Panc1 (cell line): Measurements from ENCODE around the gene FUT8. TPM values are rescaled to one million over a fixed set of nuclear protein-coding genes. Genes with fewer than 3 reads are reported as not detected.

Experiments
- ATAC-seq: fragments of 200-7000 bp; cut with Tn5 transposase; 2 replicates; pipeline ENCODE4 v1.9.1; 2020; ENCODE audit warnings: mild to moderate bottlenecking, moderate library complexity
- BruUV-seq: library from RNA; stranded (reverse); fragments of 400-500 nt; replicated peaks from 2 replicates; lab custom pipeline; 2021; lab: Mats Ljungman, UMichigan
- CTCF ChIA-PET: fragments of 300-600 bp; sonication (Branson Sonifier 250); formaldehyde crosslinking; loops from one replicate; lab custom pipeline; 2022; ENCODE audit warnings: antibody characterized with exemption; lab: Charles Lee
- POLR2A ChIA-PET: fragments of 300-600 bp; sonication (Branson Sonifier 250); formaldehyde crosslinking; loops from one replicate; lab custom pipeline; 2022; ENCODE audit warnings: antibody characterized with exemption; lab: Charles Lee
- DNase-seq: peaks from one replicate; pipeline ENCODE4 v3.0.0-alpha.2; 2010; ENCODE audit warnings: low read depth, low spot score
- H3K27ac ChIP-seq: 2 replicates; pipeline ENCODE4 v1.5.1; 2011; ENCODE audit warnings: mild to moderate bottlenecking, low read length, inconsistent platforms
- H3K27me3 ChIP-seq: fragments of 200-500 bp; sonication (Bioruptor generic); 2 replicates; pipeline ENCODE4 v1.6.0; 2014; ENCODE audit warnings: low read length, inconsistent platforms; ENCODE audit not compliant: control insufficient read depth, insufficient read depth
- H3K36me3 ChIP-seq: fragments of 200-500 bp; sonication (Bioruptor generic); 2 replicates; pipeline ENCODE4 v1.5.1; 2014; ENCODE audit warnings: inconsistent platforms, mild to moderate bottlenecking, low read length, moderate library complexity; ENCODE audit not compliant: control insufficient read depth, insufficient read depth
- H3K4me1 ChIP-seq: 2 replicates; pipeline ENCODE4 v1.5.1; 2011; ENCODE audit warnings: inconsistent platforms, mild to moderate bottlenecking, low read length, moderate library complexity; ENCODE audit not compliant: control insufficient read depth, insufficient read depth
- H3K4me3 ChIP-seq, 2 experiments: 2 replicates each; pipeline ENCODE4 v1.5.1; 2011 to 2012; ENCODE audit warnings: low read depth in 2 of 2, low read length in 2 of 2, mild to moderate bottlenecking in 2 of 2, inconsistent platforms in 1 of 2, moderate library complexity in 1 of 2
- H3K9me3 ChIP-seq: fragments of 200-500 bp; sonication (Bioruptor generic); 2 replicates; pipeline ENCODE4 v1.5.1; 2014; ENCODE audit warnings: low read depth, mild to moderate bottlenecking, inconsistent platforms, low read length, moderate library complexity; ENCODE audit not compliant: control insufficient read depth, insufficient read depth
- POLR2AphosphoS5 ChIP-seq: IDR thresholded peaks from 2 replicates; pipeline ENCODE4 v1.6.1; 2012; ENCODE audit warnings: mild to moderate bottlenecking, low read depth, low read length, moderate library complexity
- SIN3A ChIP-seq: IDR thresholded peaks from 2 replicates; pipeline ENCODE4 v1.6.1; 2012; ENCODE audit warnings: low read depth, mild to moderate bottlenecking, low read length, moderate library complexity, borderline replicate concordance; ENCODE audit not compliant: insufficient read depth
- TCF7L2 ChIP-seq: IDR thresholded peaks from 2 replicates; pipeline ENCODE4 v1.6.1; 2011; ENCODE audit warnings: mild to moderate bottlenecking, low read depth, low read length, inconsistent platforms
- in situ Hi-C: cut with HindIII; loops from 2 replicates; pipeline ENCODE4 v1.10.0; 2016; ENCODE audit warnings: low sequenced_read_pairs, low pct_unique_long_range_greater_than_20kb
- intact Hi-C: fragments of 100-400 bp; cut with micrococcal nuclease; formaldehyde crosslinking; loops from one replicate; pipeline ENCODE4 v1.10.0; 2022; ENCODE audit not compliant: unreplicated experiment
- total RNA-seq: library from RNA; stranded (reverse); gene quantifications from one replicate; pipeline ENCODE4 v1.2.1, GENCODE V29; 2021; ENCODE audit not compliant: unreplicated experiment
- TF ChIP-seq, protein P1 (sequence below): fragments of 450-650 bp; IDR thresholded peaks from 2 replicates; pipeline ENCODE4 v1.5.1; 2017; ENCODE audit warnings: mild to moderate bottlenecking
- TF ChIP-seq, protein P2 (sequence below), 2 experiments: IDR thresholded peaks; 2 replicates each; pipeline ENCODE4 v1.6.1; 2011 to 2012; ENCODE audit warnings: low read depth in 2 of 2, control low read depth in 1 of 2, low read length in 1 of 2, mild to moderate bottlenecking in 1 of 2, moderate library complexity in 1 of 2; ENCODE audit not compliant: insufficient read depth in 1 of 2

Gene FUT8
- total RNA-seq, 1 experiment from 2014 or later = 31.4 TPM

DNA sequence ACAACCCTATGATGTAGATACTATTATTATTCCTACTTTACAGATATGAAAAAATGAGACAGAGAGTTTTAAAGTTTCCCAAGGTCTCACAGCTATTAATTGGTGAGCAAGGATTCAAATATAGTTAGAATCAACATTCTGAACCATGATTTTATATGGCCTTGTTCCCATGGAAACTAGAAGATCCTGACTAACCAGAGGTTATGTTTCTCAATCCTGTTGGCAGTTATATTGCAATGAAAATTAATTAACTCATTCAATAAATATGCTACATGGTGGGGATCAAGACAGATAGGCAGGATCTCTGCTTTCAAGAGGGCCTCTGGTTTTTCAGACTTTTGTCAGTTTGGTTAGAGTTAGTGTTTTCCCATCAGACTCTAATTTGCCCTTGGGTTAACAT is 9.3 kb upstream of the FUT8 start:
- no peaks in the 10 kb centered on the region for H3K4me1 ChIP-seq
- in situ Hi-C loops (no loop called here), intact Hi-C loops (no loop called here)
- ATAC-seq (no peak), DNase-seq (no peak)
- no peak overlapping the region for H3K4me3 ChIP-seq
- POLR2A ChIA-PET = interaction anchor here (0.7 kb wide), 1 partner anchor 176 kb away, joined by 8 read pairs; no protein-coding TSS in a partner anchor
- no TSS peak for BruUV-seq
- no peaks in the 10 kb centered on the region for H3K27me3 ChIP-seq
- CTCF ChIA-PET = no interaction called here
- TF ChIP-seq POLR2AphosphoS5 (no peak), SIN3A (no peak), TCF7L2 (no peak)
- TF ChIP-seq, protein P1, sequence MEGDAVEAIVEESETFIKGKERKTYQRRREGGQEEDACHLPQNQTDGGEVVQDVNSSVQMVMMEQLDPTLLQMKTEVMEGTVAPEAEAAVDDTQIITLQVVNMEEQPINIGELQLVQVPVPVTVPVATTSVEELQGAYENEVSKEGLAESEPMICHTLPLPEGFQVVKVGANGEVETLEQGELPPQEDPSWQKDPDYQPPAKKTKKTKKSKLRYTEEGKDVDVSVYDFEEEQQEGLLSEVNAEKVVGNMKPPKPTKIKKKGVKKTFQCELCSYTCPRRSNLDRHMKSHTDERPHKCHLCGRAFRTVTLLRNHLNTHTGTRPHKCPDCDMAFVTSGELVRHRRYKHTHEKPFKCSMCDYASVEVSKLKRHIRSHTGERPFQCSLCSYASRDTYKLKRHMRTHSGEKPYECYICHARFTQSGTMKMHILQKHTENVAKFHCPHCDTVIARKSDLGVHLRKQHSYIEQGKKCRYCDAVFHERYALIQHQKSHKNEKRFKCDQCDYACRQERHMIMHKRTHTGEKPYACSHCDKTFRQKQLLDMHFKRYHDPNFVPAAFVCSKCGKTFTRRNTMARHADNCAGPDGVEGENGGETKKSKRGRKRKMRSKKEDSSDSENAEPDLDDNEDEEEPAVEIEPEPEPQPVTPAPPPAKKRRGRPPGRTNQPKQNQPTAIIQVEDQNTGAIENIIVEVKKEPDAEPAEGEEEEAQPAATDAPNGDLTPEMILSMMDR = no peak
- TF ChIP-seq, protein P2, sequence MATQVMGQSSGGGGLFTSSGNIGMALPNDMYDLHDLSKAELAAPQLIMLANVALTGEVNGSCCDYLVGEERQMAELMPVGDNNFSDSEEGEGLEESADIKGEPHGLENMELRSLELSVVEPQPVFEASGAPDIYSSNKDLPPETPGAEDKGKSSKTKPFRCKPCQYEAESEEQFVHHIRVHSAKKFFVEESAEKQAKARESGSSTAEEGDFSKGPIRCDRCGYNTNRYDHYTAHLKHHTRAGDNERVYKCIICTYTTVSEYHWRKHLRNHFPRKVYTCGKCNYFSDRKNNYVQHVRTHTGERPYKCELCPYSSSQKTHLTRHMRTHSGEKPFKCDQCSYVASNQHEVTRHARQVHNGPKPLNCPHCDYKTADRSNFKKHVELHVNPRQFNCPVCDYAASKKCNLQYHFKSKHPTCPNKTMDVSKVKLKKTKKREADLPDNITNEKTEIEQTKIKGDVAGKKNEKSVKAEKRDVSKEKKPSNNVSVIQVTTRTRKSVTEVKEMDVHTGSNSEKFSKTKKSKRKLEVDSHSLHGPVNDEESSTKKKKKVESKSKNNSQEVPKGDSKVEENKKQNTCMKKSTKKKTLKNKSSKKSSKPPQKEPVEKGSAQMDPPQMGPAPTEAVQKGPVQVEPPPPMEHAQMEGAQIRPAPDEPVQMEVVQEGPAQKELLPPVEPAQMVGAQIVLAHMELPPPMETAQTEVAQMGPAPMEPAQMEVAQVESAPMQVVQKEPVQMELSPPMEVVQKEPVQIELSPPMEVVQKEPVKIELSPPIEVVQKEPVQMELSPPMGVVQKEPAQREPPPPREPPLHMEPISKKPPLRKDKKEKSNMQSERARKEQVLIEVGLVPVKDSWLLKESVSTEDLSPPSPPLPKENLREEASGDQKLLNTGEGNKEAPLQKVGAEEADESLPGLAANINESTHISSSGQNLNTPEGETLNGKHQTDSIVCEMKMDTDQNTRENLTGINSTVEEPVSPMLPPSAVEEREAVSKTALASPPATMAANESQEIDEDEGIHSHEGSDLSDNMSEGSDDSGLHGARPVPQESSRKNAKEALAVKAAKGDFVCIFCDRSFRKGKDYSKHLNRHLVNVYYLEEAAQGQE (IDR thresholded peaks at IDR 0.05; ENCODE audit: insufficient read depth in 1 of 2, low read depth in 2 of 2, low read length in 1 of 2) = no peak
- no peaks in the 10 kb centered on the region for H3K9me3 ChIP-seq
- no peak overlapping the region for H3K27ac ChIP-seq
- no peaks in the 10 kb centered on the region for H3K36me3 ChIP-seq

DNA sequence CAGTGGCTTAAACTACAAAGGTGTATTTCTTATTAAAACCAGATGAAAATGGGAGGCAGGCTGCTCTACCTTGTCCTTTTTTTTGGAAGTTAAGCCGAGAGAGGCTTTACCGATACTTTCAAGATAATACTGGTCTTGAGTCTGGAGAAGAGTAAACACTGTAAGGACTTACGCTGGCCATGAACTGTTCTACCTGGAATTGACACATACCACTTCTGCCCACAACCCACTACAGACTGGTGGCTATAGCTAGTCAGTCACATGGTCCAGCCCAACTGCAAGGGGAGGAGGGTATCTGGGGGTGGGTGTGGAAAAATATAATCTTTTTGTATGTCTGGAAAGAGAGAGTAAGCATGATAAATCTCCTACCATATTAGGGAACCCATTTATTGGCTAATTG is 4.4 kb upstream of the FUT8 start:
- intact Hi-C loops = no loop called here
- TF ChIP-seq TCF7L2 (no peak), SIN3A (no peak), POLR2AphosphoS5 (no peak)
- TF ChIP-seq, protein P1 = no peak
- TF ChIP-seq, protein P2 (IDR thresholded peaks at IDR 0.05; ENCODE audit: insufficient read depth in 1 of 2, low read depth in 2 of 2, low read length in 1 of 2) = no peak
- CTCF ChIA-PET = no interaction called here
- Histone ChIP-seq H3K9me3 (no peaks in the 10 kb centered on the region), H3K4me1 (peaks cover 6% of the 10 kb centered on the region), H3K4me3 (no peak overlapping the region), H3K36me3 (no peaks in the 10 kb centered on the region), H3K27ac (no peak overlapping the region), H3K27me3 (no peaks in the 10 kb centered on the region)
- BruUV-seq = no TSS peak
- POLR2A ChIA-PET = no interaction called here
- DNase-seq = no peak
- ATAC-seq = no peak
- in situ Hi-C loops = no loop called here
